GM21390 (cell line): ENCODE measurements around the gene COL11A1.
"Not testable (repeated sequence)": the region's sequence is repeated elsewhere in the genome, so short reads cannot be mapped to it uniquely, and the experiment has no call there.

ENCODE experiments used
- ATAC-seq: cut with Tn5 transposase; IDR thresholded peaks from one replicate; pipeline ENCODE4 v1.9.1; 2021; ENCODE audit not compliant: unreplicated experiment

COL11A1 gene

DNA sequence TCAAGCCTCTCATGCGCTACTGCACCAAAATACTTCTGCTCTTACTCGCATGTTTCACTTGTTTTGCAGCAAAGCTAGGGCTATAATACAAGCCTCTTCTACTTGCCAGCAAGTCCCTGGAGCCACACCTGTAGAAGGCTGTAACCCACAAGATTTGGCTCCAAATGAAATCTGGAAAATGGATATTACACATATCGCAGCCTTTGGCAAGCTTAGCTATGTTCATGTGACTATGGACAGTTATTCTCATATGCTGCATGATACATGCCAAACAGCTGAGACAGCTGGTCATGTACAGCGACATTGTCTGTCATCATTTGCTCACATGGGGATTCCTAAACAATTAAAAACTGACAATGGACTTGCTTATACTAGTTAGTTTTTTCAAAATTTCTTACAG, 270.3 kb downstream of the COL11A1 start:
- no peak for ATAC-seq

DNA sequence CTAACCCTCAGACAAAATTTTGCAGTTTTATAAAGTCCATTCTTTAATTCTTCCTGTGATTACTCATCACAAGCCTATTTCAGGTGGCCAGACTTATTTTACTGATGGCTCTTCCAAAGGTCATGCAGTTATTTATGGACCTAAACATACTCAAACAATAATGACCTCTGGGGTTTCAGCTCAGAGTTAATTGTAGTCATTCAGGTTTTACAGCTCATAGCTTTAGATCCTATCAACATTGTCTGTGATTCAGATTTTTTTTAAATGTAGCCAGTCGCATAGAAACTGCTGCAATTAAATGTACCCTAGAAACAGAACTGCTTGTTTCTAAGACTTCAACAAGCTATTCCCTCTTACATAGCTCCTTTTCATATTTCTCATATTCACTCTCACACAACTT, 270.8 kb downstream of the COL11A1 start:
- ATAC-seq = no peak

DNA sequence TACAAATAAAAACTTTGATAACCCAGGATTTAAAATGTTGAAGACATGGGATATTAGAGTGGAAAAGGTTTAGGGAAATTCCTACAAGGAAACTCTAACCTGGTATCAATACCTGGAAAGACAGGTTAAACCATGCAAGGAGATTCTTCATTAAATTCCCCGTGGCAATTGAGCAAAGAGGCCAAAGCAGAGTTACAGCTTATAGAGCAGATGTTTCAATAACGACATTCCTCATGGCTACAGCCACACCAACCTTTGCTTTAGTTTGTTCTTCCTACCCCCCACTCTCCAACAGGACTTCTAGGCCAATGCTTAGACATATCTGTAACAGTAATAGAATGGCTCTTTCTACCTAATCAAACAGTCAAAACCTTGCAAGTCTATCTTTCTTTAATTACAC, 271.3 kb downstream of the COL11A1 start:
- ATAC-seq = no peak

DNA sequence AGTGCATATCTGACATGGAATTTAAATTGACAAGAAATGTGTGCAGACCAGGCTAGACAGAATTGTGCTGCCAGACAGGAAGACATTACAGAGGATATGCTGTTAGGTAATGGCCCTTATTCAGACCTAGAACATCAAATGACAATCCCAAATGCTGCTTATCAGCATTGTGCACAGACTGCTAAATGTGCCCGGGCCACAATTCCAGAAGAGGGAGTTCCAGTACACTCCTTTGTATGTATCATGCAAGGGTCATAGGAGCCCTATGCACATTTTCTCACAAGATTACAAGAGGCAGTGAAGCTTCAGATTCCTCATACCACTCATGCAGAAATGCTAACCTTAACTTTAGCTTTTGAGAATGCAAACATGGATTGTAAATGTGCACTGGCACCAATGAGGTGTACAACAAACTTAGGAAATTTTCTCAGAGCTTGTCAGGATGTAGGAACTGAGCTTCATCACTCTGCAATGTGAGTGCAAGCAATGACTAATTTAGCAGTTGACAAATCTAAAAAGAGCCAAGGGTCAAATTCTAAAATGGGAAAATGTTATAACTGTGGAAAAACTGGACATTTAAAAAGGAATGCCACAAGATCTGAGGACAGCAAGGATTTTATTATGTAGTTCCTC, 273.5 kb downstream of the COL11A1 start:
- ATAC-seq = no peak

DNA sequence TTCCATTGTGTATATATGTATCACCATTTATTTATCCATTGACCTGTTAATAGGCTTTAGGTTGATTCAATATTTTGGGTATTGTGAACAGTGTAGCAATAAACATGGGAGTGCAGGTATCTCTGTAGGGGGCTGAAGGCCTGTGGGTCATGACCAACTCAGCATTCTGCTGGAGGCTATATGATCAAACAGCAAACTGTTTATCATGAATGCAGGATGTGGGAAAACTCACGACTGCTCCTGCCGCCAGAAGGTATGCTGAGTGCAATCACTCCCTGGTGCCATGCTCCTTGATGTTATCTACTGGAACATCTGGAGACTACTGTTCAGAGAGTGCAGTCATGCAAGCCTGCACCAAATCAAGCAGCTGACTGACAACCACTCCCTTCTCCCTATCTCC, 275.2 kb downstream of the COL11A1 start:
- ATAC-seq = no peak

DNA sequence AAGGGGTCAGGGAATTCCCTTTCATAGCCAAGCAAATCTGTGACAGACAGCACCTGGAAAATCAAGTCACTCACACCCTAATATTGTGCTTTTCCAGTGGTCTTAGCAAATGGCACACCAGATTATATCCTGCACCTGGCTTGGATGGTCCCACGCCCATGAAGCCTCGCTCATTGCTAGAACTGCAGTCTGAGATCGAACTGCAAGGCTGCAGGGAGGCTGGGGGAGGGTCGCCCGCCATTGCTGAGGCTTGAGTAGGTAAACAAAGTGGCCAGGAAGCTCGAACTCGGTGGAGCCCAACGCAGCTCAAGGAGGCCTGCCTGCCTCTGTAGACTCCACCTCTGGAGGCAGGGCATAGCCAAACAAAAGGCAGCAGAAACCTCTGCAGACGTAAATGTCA, 281.6 kb downstream of the COL11A1 start:
- ATAC-seq = not testable (repeated sequence)
